ENCODE measurements around the gene CATSPER3. TPM values are rescaled to one million over a fixed set of nuclear protein-coding genes. Genes with fewer than 3 reads are reported as not detected.

Gene CATSPER3
- polyA plus RNA-seq, 1 donor (not counting 4 experiments of a cell fraction or from before 2014, with no cell fraction given): 0.31 TPM

GRCh38 chr5:134944630-134945029, 23.1 kb upstream of the CATSPER3 start:
- Histone ChIP-seq H4K20me1 (ENCODE audit: control insufficient read depth, extremely low read depth, insufficient read depth, low read length) (no peaks in the 10 kb centered on the region), H3K4me3 (ENCODE audit: control insufficient read depth in 2 of 3, extremely low read depth in 1 of 3, insufficient read depth in 2 of 3, low read depth in 1 of 3, low read length in 3 of 3) (no peak overlapping the region), H2AFZ (ENCODE audit: control insufficient read depth, low read length) (no peak overlapping the region), H3K4me1 (ENCODE audit: control insufficient read depth, extremely low read depth, insufficient read depth, low read length) (peaks cover 4% of the 10 kb centered on the region), H3K9me3 (ENCODE audit: control insufficient read depth, low read depth, low read length) (no peaks in the 10 kb centered on the region), H3K27ac (ENCODE audit: control insufficient read depth, insufficient read depth, low read length) (no peak overlapping the region), H3K27me3 (ENCODE audit: control insufficient read depth, extremely low read depth, insufficient read depth, low read length) (no peaks in the 10 kb centered on the region), H3K9me1 (ENCODE audit: control insufficient read depth, extremely low read depth, insufficient read depth, low read length) (no peaks in the 10 kb centered on the region), H3K4me2 (ENCODE audit: control insufficient read depth, extremely low read depth, insufficient read depth, low read depth, low read length) (no peak overlapping the region), H3K9ac (ENCODE audit: control insufficient read depth, extremely low read depth, insufficient read depth, low read length) (no peak overlapping the region), H3K36me3 (ENCODE audit: control insufficient read depth in 2 of 2, extremely low read depth in 1 of 2, insufficient read depth in 2 of 2, low read length in 2 of 2) (no peaks in the 10 kb centered on the region), H3K79me2 (ENCODE audit: control insufficient read depth, insufficient read depth, low read length) (no peaks in the 10 kb centered on the region)
- TF ChIP-seq, protein P1, sequence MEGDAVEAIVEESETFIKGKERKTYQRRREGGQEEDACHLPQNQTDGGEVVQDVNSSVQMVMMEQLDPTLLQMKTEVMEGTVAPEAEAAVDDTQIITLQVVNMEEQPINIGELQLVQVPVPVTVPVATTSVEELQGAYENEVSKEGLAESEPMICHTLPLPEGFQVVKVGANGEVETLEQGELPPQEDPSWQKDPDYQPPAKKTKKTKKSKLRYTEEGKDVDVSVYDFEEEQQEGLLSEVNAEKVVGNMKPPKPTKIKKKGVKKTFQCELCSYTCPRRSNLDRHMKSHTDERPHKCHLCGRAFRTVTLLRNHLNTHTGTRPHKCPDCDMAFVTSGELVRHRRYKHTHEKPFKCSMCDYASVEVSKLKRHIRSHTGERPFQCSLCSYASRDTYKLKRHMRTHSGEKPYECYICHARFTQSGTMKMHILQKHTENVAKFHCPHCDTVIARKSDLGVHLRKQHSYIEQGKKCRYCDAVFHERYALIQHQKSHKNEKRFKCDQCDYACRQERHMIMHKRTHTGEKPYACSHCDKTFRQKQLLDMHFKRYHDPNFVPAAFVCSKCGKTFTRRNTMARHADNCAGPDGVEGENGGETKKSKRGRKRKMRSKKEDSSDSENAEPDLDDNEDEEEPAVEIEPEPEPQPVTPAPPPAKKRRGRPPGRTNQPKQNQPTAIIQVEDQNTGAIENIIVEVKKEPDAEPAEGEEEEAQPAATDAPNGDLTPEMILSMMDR (optimal IDR thresholded peaks at IDR 0.05 in 1 of 3, IDR thresholded peaks at IDR 0.05 in 1 of 3, conservative IDR thresholded peaks at IDR 0.05 in 1 of 3; ENCODE audit: extremely low read depth in 1 of 3, insufficient read depth in 2 of 3, low read length in 3 of 3): no peak
- TF ChIP-seq EZH2 (IDR thresholded peaks at IDR 0.05; ENCODE audit: low read length): no peak
- DNase-seq (ENCODE audit: low read depth, low spot score): no peak
- dilution Hi-C loops (cut with MboI; ENCODE audit: extremely low pct_ligation_motif_present, low sequenced_read_pairs): no loop called here
- no peak for FAIRE-seq

DNA sequence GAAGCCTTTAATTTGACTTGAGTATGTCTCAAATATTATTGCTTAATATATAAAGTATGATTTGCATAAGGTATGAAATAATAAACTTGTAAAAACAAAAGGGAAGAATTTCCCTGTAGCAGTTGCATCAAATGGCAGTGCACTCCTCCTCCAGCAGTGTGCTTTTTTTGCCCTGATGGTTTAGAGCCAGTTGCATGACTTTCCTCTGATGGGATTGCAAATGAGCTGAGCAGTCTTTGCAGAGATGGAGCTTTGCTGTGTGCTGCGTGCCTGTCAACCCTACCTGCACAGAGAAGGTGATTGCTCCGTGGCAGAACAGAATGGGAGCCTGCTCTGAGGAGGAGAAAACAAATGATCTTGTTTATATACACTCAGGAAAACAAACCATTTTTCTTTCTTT, 22.7 kb upstream of the CATSPER3 start:
- TF ChIP-seq, protein P1 (optimal IDR thresholded peaks at IDR 0.05 in 1 of 3, IDR thresholded peaks at IDR 0.05 in 1 of 3, conservative IDR thresholded peaks at IDR 0.05 in 1 of 3; ENCODE audit: extremely low read depth in 1 of 3, insufficient read depth in 2 of 3, low read length in 3 of 3): no peak
- Histone ChIP-seq H3K9me1 (ENCODE audit: control insufficient read depth, extremely low read depth, insufficient read depth, low read length) (no peaks in the 10 kb centered on the region), H3K36me3 (ENCODE audit: control insufficient read depth in 2 of 2, extremely low read depth in 1 of 2, insufficient read depth in 2 of 2, low read length in 2 of 2) (no peaks in the 10 kb centered on the region), H3K9me3 (ENCODE audit: control insufficient read depth, low read depth, low read length) (no peaks in the 10 kb centered on the region), H2AFZ (ENCODE audit: control insufficient read depth, low read length) (no peak overlapping the region), H3K79me2 (ENCODE audit: control insufficient read depth, insufficient read depth, low read length) (no peaks in the 10 kb centered on the region), H3K27ac (ENCODE audit: control insufficient read depth, insufficient read depth, low read length) (no peak overlapping the region), H3K4me2 (ENCODE audit: control insufficient read depth, extremely low read depth, insufficient read depth, low read depth, low read length) (no peak overlapping the region), H4K20me1 (ENCODE audit: control insufficient read depth, extremely low read depth, insufficient read depth, low read length) (no peaks in the 10 kb centered on the region), H3K4me3 (ENCODE audit: control insufficient read depth in 2 of 3, extremely low read depth in 1 of 3, insufficient read depth in 2 of 3, low read depth in 1 of 3, low read length in 3 of 3) (no peak overlapping the region), H3K4me1 (ENCODE audit: control insufficient read depth, extremely low read depth, insufficient read depth, low read length) (peaks cover 4% of the 10 kb centered on the region), H3K27me3 (ENCODE audit: control insufficient read depth, extremely low read depth, insufficient read depth, low read length) (no peaks in the 10 kb centered on the region), H3K9ac (ENCODE audit: control insufficient read depth, extremely low read depth, insufficient read depth, low read length) (no peak overlapping the region)
- DNase-seq (ENCODE audit: low read depth, low spot score): no peak
- dilution Hi-C loops (cut with MboI; ENCODE audit: extremely low pct_ligation_motif_present, low sequenced_read_pairs): no loop called here
- FAIRE-seq: no peak
